ENCODE results near the gene EN2.

DNA sequence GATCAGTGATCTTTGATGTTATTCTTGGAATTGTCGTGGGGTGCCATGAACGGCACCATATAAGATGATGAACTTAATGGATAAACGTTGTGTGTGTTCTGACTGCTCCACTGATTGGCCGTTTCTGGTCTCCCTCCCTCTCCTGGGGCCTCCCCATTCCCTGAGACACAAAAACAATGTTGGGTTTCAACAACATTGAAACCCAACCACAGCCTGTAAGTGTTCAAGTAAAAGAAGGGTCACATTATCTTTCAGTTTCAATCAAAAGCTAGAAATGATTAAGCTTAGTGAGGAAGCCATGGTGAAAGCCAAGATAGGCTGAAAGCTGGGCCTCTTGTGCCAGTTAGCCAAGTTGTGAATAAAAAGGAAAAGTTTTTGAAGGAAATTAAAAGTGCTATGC is 19.5 kb downstream of the EN2 start:
- TF ChIP-seq, protein P1, sequence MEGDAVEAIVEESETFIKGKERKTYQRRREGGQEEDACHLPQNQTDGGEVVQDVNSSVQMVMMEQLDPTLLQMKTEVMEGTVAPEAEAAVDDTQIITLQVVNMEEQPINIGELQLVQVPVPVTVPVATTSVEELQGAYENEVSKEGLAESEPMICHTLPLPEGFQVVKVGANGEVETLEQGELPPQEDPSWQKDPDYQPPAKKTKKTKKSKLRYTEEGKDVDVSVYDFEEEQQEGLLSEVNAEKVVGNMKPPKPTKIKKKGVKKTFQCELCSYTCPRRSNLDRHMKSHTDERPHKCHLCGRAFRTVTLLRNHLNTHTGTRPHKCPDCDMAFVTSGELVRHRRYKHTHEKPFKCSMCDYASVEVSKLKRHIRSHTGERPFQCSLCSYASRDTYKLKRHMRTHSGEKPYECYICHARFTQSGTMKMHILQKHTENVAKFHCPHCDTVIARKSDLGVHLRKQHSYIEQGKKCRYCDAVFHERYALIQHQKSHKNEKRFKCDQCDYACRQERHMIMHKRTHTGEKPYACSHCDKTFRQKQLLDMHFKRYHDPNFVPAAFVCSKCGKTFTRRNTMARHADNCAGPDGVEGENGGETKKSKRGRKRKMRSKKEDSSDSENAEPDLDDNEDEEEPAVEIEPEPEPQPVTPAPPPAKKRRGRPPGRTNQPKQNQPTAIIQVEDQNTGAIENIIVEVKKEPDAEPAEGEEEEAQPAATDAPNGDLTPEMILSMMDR (IDR thresholded peaks at IDR 0.05), result no peak
- no peak for TF ChIP-seq POLR2A (IDR thresholded peaks at IDR 0.05)

All from gastroesophageal sphincter (tissue), 3 donors.